Adrenal gland (tissue), 12 donors: ENCODE measurements around the gene PLIN1. TPM values are rescaled to one million over a fixed set of nuclear protein-coding genes. Genes with fewer than 3 reads are reported as not detected.

Experiments used
- DNase-seq, 7 donors: peaks; one replicate each; pipeline ENCODE4 v3.0.0-alpha.2; 2019 to 2020
- H3K27ac ChIP-seq, 5 donors: fragments of 200-600 bp; sonication (generic) in 4 of 5; 1 replicate in 3 of 5; 2 replicates in 2 of 5; pipeline versions ENCODE4 v1.5.1 to v1.8.0; 2016 to 2020; ENCODE audit warnings: mild to moderate bottlenecking in 1 of 5
- H3K27me3 ChIP-seq: fragments of 200-600 bp; 2 replicates; pipeline ENCODE4 v1.8.0; 2021
- H3K36me3 ChIP-seq, 2 donors: fragments of 200-600 bp; replicated peaks in 1 of 2; 1 replicate in 1 of 2; 2 replicates in 1 of 2; pipeline versions ENCODE4 v1.5.1 to v1.8.0; 2018 to 2022
- H3K4me1 ChIP-seq, 2 donors: fragments of 200-600 bp; replicated peaks in 1 of 2; 1 replicate in 1 of 2; 2 replicates in 1 of 2; pipeline versions ENCODE4 v1.5.1 to v1.8.0; 2018 to 2021
- H3K4me3 ChIP-seq, 4 donors: fragments of 200-600 bp; sonication (generic) in 3 of 4; one replicate each; pipeline ENCODE4 v1.5.1; 2016 to 2018
- H3K9me3 ChIP-seq, 3 donors: fragments of 200-600 bp; sonication (generic) in 1 of 3; replicated peaks in 1 of 3; 1 replicate in 2 of 3; 2 replicates in 1 of 3; pipeline versions ENCODE4 v1.5.1 to v1.8.0; 2016 to 2021
- CTCF ChIP-seq, 6 experiments: fragments of 450-650 bp in 4 of 6; fragments of 200-600 bp in 2 of 6; sonication (generic) in 1 of 6; IDR thresholded peaks; 1 replicate in 5 of 6; 2 replicates in 1 of 6; pipeline versions ENCODE4 v1.5.1 to v1.8.0; 2016 to 2021; ENCODE audit warnings: antibody characterized with exemption in 6 of 6, mild to moderate bottlenecking in 2 of 6, moderate library complexity in 1 of 6
- POLR2A ChIP-seq, 2 donors: fragments of 450-650 bp; IDR thresholded peaks; one replicate each; pipeline ENCODE4 v1.6.1; 2017; ENCODE audit warnings: antibody characterized with exemption in 2 of 2, mild to moderate bottlenecking in 2 of 2, moderate library complexity in 1 of 2
- WGBS, 4 donors: extraction: QIAGEN DNeasy Blood & Tissue Kit in 2 of 4; methylation state at CpG; one replicate each; pipeline versions ENCODE4 v1.1.5 to v1.1.7; 2013 to 2017; 5-methylcytosine and 5-hydroxymethylcytosine counted together
- intact Hi-C, 2 donors: fragments of 100-400 bp; cut with DNase I; formaldehyde crosslinking; loops; one replicate each; pipeline versions ENCODE4 v1.14.1 to v1.15.0; 2022 to 2023
- polyA plus RNA-seq, 3 donors: library from polyadenylated mRNA; stranded (reverse); fragments of 200-250 nt in 2 of 3; fragments of 350-450 nt in 1 of 3; fragmentation: Illumina TruSeq in 1 of 3; extraction: RNeasy Lipid Tissue Mini Kit (QIAGEN cat#74804) in 1 of 3; gene quantifications; one replicate each; pipeline ENCODE4 v1.2.3, GENCODE V29; 2013 to 2014
- total RNA-seq, 9 donors: library from RNA; depleted of rRNA in 4 of 9; stranded (reverse); fragments of >200 nt in 4 of 9; fragments of 120-200 nt in 1 of 9; fragmentation: NEBNext Ultra II Directional in 1 of 9; extraction: Animal tissue kit (Norgen Biotek cat#: 25700) in 1 of 9; gene quantifications; one replicate each; pipeline versions ENCODE4 v1.1.0 to v1.2.4, GENCODE V29; 2013 to 2023
- donor health status: healthy with polysubstance abuse.
- donor health status: Bipolar disorder and iron deficiency.
- donor health status: DM: yes; HTN: yes; CAD: no.
- donor health status: DM: no; HTN: no; CAD: no.
- donor health status: DM: no; HTN: no; CAD: no.
- donor health status: DM: yes; HTN: yes; CAD: no.

Gene PLIN1
- total and polyA plus RNA-seq, 12 donors = 0.11 to 199 (median 6.3) TPM

- peaks cover 6 to 9% of the 10 kb centered on the region in 2 donors for H3K4me1 ChIP-seq
- H3K27ac ChIP-seq = no peak overlapping the region
- WGBS, 4 donors = 50 to 85% (median 75%) methylated on average over 1 to 16 of the region's 16 CpGs
- TF ChIP-seq CTCF (IDR thresholded peaks at IDR 0.05) (no peak), POLR2A (IDR thresholded peaks at IDR 0.05) (no peak)
- H3K4me3 ChIP-seq = no peak overlapping the region
- no peaks in the 10 kb centered on the region for H3K36me3 ChIP-seq
- DNase-seq = no peak
- H3K27me3 ChIP-seq = no peaks in the 10 kb centered on the region
- no peaks in the 10 kb centered on the region for H3K9me3 ChIP-seq
- intact Hi-C loops = no loop called here
These were observed 26.5 kb downstream of the PLIN1 start for GRCh38 chr15:89652666-89653065.

- no peak for DNase-seq
- WGBS, 4 donors = 76 to 92% (median 84%) methylated on average over 5 to 7 of the region's 7 CpGs
- no peaks in the 10 kb centered on the region for H3K27me3 ChIP-seq
- H3K9me3 ChIP-seq = no peaks in the 10 kb centered on the region
- TF ChIP-seq POLR2A (IDR thresholded peaks at IDR 0.05) (no peak), CTCF (IDR thresholded peaks at IDR 0.05) (no peak)
- H3K4me3 ChIP-seq = no peak overlapping the region
- peaks cover 6 to 9% of the 10 kb centered on the region in 2 donors for H3K4me1 ChIP-seq
- no peaks in the 10 kb centered on the region for H3K36me3 ChIP-seq
- intact Hi-C loops = no loop called here
- H3K27ac ChIP-seq = no peak overlapping the region
These were observed 27.0 kb downstream of the PLIN1 start for GRCh38 chr15:89652131-89652530.

- H3K27ac ChIP-seq = no peak overlapping the region
- no peaks in the 10 kb centered on the region for H3K27me3 ChIP-seq
- TF ChIP-seq POLR2A (IDR thresholded peaks at IDR 0.05) (no peak), CTCF (IDR thresholded peaks at IDR 0.05) (no peak)
- no peak for DNase-seq
- intact Hi-C loops = loop anchor here (5.0 to 10.0 kb wide), 2 partner anchors 43 to 95 kb away; partner anchors contain the start of genes PEX11A (in 1 of the 2) and WDR93 (in 1 of the 2)
- no peaks in the 10 kb centered on the region for H3K9me3 ChIP-seq
- 93 to 97% (median 95%) methylated on average over 11 to 15 of the region's 15 CpGs for WGBS, 4 donors
- no peaks in the 10 kb centered on the region for H3K4me1 ChIP-seq
- no peak overlapping the region for H3K4me3 ChIP-seq
- no peaks in the 10 kb centered on the region for H3K36me3 ChIP-seq
These were observed 29.5 kb downstream of the PLIN1 start for GRCh38 chr15:89649716-89650115.

GRCh38 chr15:89649013-89649625 lies 30.0 kb downstream of the PLIN1 start:
- H3K4me3 ChIP-seq = no peak overlapping the region
- intact Hi-C loops = loop anchor here (5.0 to 10.0 kb wide), 2 partner anchors 43 to 96 kb away; partner anchors contain the start of genes PEX11A (in 1 of the 2) and WDR93 (in 1 of the 2)
- no peaks in the 10 kb centered on the region for H3K36me3 ChIP-seq
- 92 to 97% (median 95%) methylated on average over 2 to 37 of the region's 37 CpGs for WGBS, 4 donors
- no peak overlapping the region for H3K27ac ChIP-seq
- H3K4me1 ChIP-seq = no peaks in the 10 kb centered on the region
- no peak for TF ChIP-seq POLR2A (IDR thresholded peaks at IDR 0.05)
- no peak for TF ChIP-seq CTCF (IDR thresholded peaks at IDR 0.05)
- H3K9me3 ChIP-seq = no peaks in the 10 kb centered on the region
- no peaks in the 10 kb centered on the region for H3K27me3 ChIP-seq
- DNase-seq = no peak
